GM19468 (cell line): ENCODE results near the gene GTF2B.
"Not testable (repeated sequence)": the region's sequence is repeated elsewhere in the genome, so short reads cannot be mapped to it uniquely, and the experiment has no call there.

Experiments
- ATAC-seq: cut with Tn5 transposase; IDR thresholded peaks from one replicate; pipeline ENCODE4 v1.9.1; 2021; ENCODE audit warnings: mild to moderate bottlenecking, moderate library complexity, moderate number of reproducible peaks; ENCODE audit not compliant: unreplicated experiment; ENCODE audit errors: extremely low read depth

GTF2B gene

GRCh38 chr1:88891318-88891950, at the start of gene GTF2B:
Gene GTF2B, minus strand, starts transcription at chr1:88891567. Its CDS starts 68 bp downstream, at chr1:88891499.
- peak; percentile 71 for ATAC-seq

- ATAC-seq, result not testable (repeated sequence)
Observed at GRCh38 chr1:88938528-88938927, 47.2 kb upstream of the GTF2B start.

- no peak for ATAC-seq
Observed at GRCh38 chr1:88936760-88937342, 45.5 kb upstream of the GTF2B start.

- no peak for ATAC-seq
Observed at GRCh38 chr1:88936223-88936523, 44.8 kb upstream of the GTF2B start.

- ATAC-seq, result no peak
Observed at GRCh38 chr1:88935522-88936222, 44.3 kb upstream of the GTF2B start.

GRCh38 chr1:88930176-88930575, 38.8 kb upstream of the GTF2B start:
- not testable (repeated sequence) for ATAC-seq

- ATAC-seq, result no peak
Observed at GRCh38 chr1:88923224-88923623, 31.9 kb upstream of the GTF2B start.

- no peak for ATAC-seq
Observed at GRCh38 chr1:88922214-88922613, 30.8 kb upstream of the GTF2B start.

- no peak for ATAC-seq
Observed at GRCh38 chr1:88920845-88921244, 29.5 kb upstream of the GTF2B start.

- no peak for ATAC-seq
Observed at GRCh38 chr1:88917321-88918025, 26.1 kb upstream of the GTF2B start.

- ATAC-seq, result no peak
Observed at GRCh38 chr1:88916883-88917282, 25.5 kb upstream of the GTF2B start.

- ATAC-seq, result not testable (repeated sequence)
Observed at GRCh38 chr1:88911800-88912199, 20.4 kb upstream of the GTF2B start.

- ATAC-seq, result no peak
Observed at GRCh38 chr1:88911161-88911560, 19.8 kb upstream of the GTF2B start.

GRCh38 chr1:88910401-88910800, 19.0 kb upstream of the GTF2B start:
- ATAC-seq, result no peak

GRCh38 chr1:88900883-88901282, 9.5 kb upstream of the GTF2B start:
- no peak for ATAC-seq

- no peak for ATAC-seq
Observed at GRCh38 chr1:88897070-88897730, 5.8 kb upstream of the GTF2B start.

GRCh38 chr1:88892357-88892877, 1.1 kb upstream of the GTF2B start:
- no peak for ATAC-seq

- ATAC-seq, result no peak
Observed at GRCh38 chr1:88891951-88892340, 579 bp upstream of the GTF2B start.

- no peak for ATAC-seq
Observed at GRCh38 chr1:88890791-88891317, 513 bp downstream of the GTF2B start.

GRCh38 chr1:88890131-88890530, 1.2 kb downstream of the GTF2B start:
- no peak for ATAC-seq
